Breast epithelium (tissue), 3 donors: ENCODE results near the gene WDR91.

Source experiments
- CTCF ChIP-seq, 3 donors: fragments of 450-650 bp; IDR thresholded peaks; one replicate each; pipeline ENCODE4 v1.5.1; 2016 to 2017; ENCODE audit warnings: antibody characterized with exemption in 3 of 3, mild to moderate bottlenecking in 3 of 3, moderate library complexity in 3 of 3
- POLR2A ChIP-seq: fragments of 450-650 bp; IDR thresholded peaks from one replicate; pipeline ENCODE4 v1.6.1; 2016; ENCODE audit warnings: antibody characterized with exemption, mild to moderate bottlenecking, moderate library complexity
- POLR2AphosphoS5 ChIP-seq, 3 donors: sonication (generic); formaldehyde crosslinking; IDR thresholded peaks; one replicate each; pipeline ENCODE4 v1.6.1; 2017; ENCODE audit warnings: antibody characterized with exemption in 3 of 3

DNA sequence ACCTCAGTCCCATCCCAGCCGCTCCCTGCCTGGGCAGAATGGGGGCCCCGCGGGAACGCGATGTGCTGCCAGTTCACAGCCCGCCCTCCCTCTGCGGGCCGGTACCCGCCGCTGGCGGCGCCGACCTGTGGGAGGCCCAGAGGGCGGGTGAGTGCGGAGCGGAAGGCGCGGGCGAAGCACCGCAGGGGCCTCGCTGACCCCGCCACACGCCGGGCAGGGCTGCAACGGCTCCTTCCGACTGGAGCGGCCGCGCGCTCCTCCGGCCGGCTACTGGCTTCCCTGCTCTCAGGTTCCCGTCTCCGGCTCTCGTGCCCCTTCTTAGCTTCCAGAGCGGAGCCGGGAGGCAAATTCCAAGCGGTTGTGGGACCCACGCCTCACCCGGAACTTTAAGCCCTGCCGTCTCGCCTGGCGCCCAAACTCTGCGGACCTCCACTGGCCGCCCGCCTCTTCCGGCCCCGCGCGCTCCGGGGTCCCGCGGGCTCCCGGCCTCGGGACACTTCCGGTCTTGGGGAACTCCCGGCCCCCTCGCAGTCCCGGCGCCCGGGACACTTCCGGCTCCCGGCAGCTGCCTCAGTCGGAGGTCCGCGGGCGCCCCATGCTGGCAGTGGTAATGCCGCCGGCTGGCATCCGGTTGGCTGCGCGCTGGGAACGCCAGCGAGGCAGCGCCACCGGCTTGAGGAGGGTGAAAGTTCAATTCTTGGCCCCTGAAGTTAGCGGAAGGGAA lies 40.9 kb downstream of the WDR91 start, which contains the start of gene CYREN:
- TF ChIP-seq CTCF (IDR thresholded peaks at IDR 0.05) (peak; percentile 31 to 61 (median 54)), POLR2AphosphoS5 (IDR thresholded peaks at IDR 0.05) (peak; percentile 60 to 82 (median 64)), POLR2A (peak; percentile 26)
